Measurements from ENCODE around the gene CFAP126. TPM values are rescaled to one million over a fixed set of nuclear protein-coding genes. Genes with fewer than 3 reads are reported as not detected.

The CFAP126 gene
- total RNA-seq, 2 experiments from 2014 or later = not detected

Other genes with a start within 250 kb of the CFAP126 start
- gene PFDN2, start 249.8 kb downstream of the CFAP126 start, total RNA-seq = 10 to 100 TPM; 46.0 to 56.0 TPM
- gene NIT1, start 249.8 kb downstream of the CFAP126 start, total RNA-seq = 10 to 100 TPM; 37.7 to 39.0 TPM
- 10 to 100 TPM; 39.8 to 43.1 TPM for gene DEDD, start 235.2 kb downstream of the CFAP126 start, total RNA-seq
- gene UFC1, start 213.9 kb downstream of the CFAP126 start, total RNA-seq = 100 to 1,000 TPM; 115 to 120 TPM
- gene USP21, start 208.4 kb downstream of the CFAP126 start, total RNA-seq = 10 to 100 TPM; 34.7 to 40.2 TPM
- 10 to 100 TPM; 33.6 to 40.7 TPM for gene PPOX, start 201.4 kb downstream of the CFAP126 start, total RNA-seq
- 10 to 100 TPM; 43.1 to 48.6 TPM for gene B4GALT3, start 190.4 kb downstream of the CFAP126 start, total RNA-seq
- gene ADAMTS4, start 168.8 kb downstream of the CFAP126 start, total RNA-seq = 1 to 10 TPM in 1 of 2 experiments, under 1 TPM in 1; 0.31 to 1.3 TPM
- gene NDUFS2, start 165.5 kb downstream of the CFAP126 start, total RNA-seq = 10 to 100 TPM; 74.2 to 82.1 TPM
- 1 to 10 TPM; 1.8 to 3.0 TPM for gene FCER1G, start 152.6 kb downstream of the CFAP126 start, total RNA-seq
- gene APOA2, start 144.2 kb downstream of the CFAP126 start, total RNA-seq = not detected
- gene TOMM40L, start 141.8 kb downstream of the CFAP126 start, total RNA-seq = 10 to 100 TPM; 16.7 to 17.3 TPM
- gene NR1I3, start 129.7 kb downstream of the CFAP126 start, total RNA-seq = not detected
- under 1 TPM in 1 of 2 experiments, not detected in 1; 0.15 TPM for gene PCP4L1, start 109.1 kb downstream of the CFAP126 start, total RNA-seq
- 1 to 10 TPM; 4.5 to 5.2 TPM for gene MPZ, start 57.9 kb downstream of the CFAP126 start, total RNA-seq
- 100 to 1,000 TPM; 159 to 169 TPM for gene SDHC, start 53.5 kb downstream of the CFAP126 start, total RNA-seq
- gene FCGR2A, start 137.6 kb upstream of the CFAP126 start, total RNA-seq = not detected
- gene HSPA6, start 156.7 kb upstream of the CFAP126 start, total RNA-seq = under 1 TPM in 1 of 2 experiments, not detected in 1; 0.07 TPM
- gene FCGR3A, start 181.9 kb upstream of the CFAP126 start, total RNA-seq = not detected